Activated T-cell treated with anti-CD3 and anti-CD28 coated beads for 48 hours (primary cell): Measurements from ENCODE around the gene ATP10A.

Experiments used
- DNase-seq: peaks from one replicate; pipeline ENCODE4 v3.0.0-alpha.2; 2020; ENCODE audit warnings: low read depth

Gene ATP10A

DNA sequence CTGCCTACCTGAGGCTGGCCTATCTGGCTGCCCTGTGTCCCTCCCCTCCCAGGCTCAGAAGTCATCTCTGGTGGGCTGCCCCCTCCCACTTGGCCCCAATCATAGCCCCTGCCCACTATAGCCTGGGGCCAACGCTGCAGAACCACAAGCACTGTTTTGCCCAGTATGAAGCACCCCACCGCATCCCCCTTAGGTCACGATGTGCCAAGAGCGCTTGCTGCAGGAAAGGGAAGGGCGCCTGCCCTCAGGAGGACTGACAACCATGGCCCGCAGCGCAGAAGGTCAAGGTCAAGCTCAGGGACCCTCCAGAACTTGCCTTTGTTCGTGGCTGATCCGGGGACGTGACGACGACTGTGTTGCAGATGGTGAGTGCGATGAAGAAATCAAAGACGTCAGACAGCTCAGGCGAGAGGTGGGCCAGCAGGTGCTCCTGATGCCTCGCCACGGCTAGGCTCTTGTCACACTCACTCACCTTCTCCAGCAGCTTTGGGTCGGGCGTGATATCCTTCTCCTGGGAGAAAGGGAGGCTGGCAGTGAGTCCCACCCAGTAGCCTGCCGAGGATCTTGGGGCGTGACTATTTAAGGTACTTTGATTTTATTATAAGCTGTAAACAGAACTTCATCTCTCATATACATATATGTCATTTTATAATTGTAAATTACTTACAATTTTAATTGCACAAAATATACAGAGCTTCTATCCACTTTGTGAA, 146.6 kb downstream of the ATP10A start:
- DNase-seq: no peak

DNA sequence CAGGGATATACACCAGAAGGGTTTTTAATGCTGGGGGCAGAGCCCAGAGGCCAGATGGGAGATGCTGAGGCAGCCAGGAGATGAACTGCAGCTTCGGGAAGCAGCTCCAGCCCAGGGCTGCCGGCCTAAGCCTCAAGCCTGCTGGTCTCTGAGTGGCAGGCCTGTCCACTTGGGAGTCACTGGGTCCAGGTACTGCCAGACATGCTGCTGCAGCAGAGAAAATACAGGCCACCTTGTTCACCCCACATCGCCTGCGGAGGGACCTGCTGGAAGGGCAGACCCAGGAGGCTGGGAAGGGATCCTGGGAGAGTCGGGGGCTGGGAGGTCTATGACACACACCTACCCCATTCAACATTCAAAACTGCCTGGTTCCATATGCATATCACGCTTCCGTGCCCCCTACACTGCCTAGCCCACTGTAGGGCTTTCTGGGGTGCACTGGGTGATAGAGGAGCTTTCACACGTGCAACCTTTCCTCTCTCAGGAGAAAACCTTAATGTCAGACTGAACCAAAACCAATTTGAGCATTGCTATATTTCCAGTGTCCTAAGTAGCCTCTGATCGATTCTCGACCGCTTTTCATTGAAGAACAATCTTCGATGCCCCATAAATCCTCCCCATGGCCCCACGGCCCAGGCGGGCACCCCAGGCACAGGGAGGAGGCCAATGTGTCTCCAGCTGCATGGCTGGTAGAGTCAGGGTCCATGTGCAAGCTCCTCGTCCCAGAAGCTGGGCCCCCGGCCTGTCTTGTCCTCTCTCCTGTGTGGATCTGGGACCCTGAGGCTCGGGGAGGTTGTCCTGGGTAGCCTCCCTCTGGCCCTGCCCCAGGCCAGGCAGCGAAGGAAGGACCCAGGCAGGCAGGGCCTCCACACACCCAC, 147.4 kb downstream of the ATP10A start:
- DNase-seq: no peak

DNA sequence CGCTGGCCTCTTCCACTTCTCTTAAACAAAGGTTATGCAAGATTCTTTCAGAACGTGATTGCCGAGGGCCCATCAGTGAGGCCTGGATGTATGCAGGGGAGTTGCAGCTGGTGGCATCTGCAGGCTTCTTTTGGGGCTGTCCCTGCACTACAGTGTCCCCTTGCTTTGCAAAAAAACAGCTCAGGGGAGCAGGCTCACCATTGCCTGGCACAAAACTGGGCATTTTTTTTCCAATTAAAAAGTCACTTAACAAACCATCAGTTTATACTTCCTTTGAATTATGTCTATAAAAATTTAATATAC, 148.6 kb downstream of the ATP10A start:
- DNase-seq: no peak

DNA sequence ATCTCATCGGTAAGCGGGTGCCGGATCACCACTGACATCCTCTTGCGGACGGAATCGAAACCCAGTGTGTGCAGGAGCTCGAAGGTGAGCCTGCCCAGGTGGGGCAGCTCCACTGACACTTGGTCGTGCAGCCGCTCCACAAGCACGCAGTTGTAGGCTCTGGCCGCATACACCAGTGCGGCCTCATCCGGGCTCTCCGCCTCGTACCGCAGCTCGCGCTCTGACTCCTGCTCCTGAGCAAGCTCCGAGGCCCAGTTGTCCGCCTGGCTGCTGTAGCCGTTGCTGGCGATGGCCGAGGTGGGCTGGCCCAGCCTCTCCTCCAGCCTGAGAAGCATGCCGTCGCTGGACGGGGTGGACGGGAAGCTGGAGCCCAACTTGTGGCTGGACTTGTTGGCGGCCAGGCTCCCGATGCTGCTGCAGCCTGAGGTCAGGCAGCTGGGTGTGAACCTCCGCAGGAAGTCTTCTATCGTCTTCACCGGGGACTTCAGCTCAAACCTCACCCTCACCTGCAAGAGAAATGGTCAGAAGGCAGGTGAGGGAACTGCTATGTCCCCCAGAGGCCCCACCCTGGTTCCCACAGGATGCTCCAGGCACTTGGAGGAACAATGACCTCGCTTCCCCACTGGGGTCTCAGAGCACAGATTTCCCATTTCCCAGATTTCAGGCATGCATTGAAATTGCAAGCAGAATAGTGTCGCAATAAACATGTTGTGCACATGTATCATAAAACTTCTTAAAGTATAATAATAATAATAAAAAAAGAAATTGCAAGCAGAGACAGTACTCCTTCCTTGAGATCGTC, 149.2 kb downstream of the ATP10A start:
- no peak for DNase-seq

DNA sequence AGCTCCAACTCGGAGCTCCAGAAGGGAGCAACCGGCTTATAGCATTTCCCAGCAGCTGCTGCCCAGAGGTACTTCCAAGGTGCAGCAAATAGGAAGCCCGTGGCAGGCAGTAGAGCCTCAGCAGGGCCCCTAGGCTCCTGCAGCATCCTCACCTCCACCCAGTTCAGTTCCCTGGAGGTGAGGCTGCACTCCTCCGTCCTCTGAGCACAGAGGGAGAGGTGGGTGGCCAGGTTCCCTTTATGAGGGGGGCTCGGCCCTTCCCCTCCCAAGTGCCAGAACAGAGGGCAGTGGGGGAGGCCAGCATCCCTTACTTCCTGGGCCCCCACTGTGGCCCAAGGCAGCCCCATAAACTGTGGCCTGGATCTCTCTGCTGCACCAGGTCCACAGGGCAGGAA, 150.2 kb downstream of the ATP10A start:
- no peak for DNase-seq

DNA sequence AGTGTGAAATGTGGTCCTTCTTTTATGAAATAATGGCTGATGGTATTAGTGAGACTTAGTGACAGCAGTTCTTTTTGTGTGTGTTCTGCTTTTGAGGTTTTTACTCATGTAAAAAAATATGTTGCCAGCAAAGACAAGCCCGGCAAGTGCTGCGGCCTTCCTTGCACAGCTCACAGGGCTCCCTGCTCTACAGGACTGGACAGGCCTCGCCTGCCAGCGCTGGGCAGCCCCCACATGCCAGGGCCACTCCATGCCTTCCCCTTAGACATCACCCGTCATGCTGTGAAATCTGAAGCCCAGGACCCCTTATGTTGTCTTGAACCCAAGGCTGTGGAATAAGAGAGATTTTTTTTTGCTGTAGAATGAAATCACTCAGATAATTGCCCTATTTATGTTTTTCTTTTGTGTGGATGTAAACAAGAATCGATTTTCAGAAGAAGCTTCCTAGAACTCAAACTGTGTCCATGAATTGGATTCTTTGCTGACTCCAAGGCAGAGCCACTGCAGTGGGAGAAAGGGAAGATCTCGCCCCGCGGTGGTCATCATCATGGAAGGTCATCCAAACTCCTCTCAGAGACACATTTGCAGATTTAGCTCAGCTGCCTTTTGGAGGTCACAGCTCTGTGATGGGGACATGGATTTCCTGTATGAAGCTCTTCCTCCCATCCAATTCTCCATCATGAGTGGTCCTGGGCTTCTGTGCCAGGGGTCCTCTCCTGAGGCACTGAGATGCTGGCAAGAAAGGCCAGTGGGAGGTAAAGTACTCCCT, 150.8 kb downstream of the ATP10A start:
- DNase-seq: no peak

DNA sequence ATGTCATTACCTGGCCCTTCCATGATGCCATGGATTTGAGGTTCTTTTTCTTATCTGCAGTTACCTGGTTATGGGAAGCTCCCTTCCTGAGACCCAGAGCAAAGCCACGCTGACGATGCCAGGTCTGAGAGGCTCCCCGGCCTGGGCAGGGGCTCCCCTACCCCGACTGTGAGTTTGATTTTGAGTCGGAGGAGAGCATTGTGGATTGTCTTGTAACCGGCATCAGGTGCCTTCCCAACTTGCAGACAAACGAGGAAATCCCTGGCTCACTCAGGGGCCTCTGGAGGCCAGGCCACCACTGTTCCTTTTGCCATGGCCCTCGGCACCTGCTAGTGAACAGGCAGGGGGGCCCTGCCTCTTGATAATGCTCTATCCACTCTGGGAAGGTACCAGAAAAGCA, 151.4 kb downstream of the ATP10A start:
- DNase-seq: no peak

DNA sequence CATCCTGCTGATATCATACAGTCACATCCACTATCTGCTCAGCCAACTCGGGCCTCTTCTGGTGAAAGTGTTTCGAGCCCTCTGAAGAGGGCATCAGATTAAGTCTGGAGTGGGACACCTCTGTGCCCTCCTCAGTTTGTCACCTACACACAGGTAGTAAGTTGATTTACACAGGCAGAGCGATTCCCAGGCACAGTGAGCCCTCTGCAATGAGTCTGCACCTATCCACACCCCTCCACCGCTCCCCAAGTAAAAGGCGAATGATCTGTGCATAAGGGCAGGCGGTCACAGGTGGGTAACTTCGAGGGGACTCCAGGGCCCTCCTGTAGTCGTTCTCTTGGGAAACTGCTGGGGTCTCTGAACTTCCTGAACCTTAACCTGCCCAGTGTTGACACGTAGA, 152.0 kb downstream of the ATP10A start:
- DNase-seq: no peak

DNA sequence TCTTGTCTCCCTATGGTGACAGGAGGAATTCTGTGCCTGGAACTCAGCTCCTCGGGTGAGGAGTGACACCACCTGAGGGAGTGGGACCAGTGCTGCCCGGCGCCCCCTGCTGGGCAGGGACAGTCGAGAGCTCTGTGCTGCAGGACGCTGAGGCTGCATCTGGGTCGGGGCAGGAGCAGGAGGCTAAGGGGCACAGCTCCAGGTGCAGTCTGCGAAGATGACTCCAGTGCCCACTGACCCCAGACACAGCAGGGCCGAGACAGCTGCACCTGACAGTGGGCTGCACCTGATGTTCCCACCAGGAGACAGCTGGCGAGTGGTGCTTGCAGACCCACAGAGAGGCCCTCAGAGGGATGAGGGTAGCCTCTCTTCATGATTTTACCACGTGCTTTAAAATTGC, 152.9 kb downstream of the ATP10A start:
- DNase-seq: peak; percentile 40

DNA sequence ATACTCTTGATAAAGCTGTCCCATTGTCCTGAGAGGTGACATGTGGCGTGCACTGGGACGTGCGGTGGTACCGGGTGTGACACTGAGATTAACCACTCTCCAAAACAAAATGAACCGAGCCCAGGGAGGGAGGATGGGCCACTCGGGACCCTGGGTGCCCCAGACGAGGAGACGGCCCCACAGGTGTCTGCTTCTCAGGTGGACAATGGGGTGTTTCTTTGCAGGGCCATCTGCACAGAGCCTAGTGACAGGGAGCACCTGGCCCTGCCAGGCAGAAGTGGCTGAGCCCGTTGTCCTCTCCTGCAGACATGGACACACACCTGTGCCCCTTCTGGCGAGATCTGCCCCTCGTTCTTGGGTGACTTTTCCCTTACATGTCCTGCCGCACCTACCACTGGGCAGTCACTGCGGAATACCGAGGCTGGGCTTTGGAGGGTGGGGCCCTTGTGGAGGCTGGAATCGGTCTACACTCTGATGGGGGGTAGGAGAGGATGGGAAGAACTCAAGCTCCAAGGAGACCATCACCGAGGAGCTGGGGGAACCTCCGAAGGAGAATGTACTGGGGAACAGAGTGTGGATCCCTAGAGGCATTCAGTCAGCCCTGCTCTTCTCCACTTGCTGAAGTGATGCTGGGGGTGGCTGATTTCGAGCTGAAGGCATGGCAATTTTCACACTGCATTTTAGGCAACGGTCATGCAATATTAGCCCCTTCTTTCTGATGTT, 153.5 kb downstream of the ATP10A start:
- DNase-seq: no peak

DNA sequence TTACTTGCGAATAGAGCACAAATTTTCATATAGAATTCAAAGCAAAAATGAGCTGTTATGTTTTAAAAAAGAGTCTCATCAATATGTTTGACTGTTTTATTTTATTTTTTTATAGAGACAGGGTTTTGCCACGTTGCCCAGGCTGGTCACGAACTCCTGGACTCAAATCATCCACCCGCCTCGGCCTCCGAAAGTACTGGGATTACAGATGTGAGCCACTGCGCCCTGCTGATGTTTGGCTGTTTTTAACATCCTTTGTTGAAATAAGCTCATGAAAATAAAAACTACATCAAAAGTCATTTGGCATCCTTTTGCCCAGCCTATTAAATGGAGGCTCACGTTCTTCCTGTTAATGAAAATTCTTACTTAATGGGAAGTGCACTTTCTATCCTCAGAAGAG, 154.7 kb downstream of the ATP10A start:
- DNase-seq: no peak

DNA sequence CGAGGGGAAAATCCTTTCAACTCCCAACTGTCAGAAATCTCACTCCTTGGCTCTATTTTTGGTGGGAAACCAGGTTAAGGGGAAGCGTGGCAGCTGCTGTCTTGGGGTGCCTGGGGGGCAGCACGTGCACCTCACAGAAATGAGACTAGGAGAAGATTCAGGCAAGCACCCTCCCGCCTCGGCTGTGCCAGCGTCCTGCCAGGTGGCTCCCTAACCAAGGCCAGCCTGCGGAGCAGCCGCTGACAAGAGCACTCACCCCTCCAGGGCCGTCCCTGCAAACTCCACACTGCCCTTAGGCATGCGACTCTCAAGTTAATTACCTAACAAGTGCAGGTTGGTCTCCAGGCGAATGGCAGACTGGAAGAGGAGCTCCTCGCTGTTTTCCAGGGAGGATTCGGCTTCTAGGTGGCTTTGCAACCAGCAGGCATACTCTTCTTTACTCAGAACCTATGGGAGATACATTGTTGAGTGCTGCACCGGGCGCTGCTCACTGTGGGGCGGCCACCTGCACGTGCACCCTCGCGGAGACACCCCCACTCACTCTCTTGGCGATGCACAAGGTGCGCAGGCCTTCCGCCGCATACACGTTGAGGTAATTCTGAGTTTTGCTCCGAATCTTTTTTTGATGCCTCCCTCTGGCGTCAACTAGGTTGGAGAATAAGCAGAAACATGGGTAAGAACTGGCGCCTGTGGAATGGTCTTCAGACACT, 155.3 kb downstream of the ATP10A start:
- no peak for DNase-seq

DNA sequence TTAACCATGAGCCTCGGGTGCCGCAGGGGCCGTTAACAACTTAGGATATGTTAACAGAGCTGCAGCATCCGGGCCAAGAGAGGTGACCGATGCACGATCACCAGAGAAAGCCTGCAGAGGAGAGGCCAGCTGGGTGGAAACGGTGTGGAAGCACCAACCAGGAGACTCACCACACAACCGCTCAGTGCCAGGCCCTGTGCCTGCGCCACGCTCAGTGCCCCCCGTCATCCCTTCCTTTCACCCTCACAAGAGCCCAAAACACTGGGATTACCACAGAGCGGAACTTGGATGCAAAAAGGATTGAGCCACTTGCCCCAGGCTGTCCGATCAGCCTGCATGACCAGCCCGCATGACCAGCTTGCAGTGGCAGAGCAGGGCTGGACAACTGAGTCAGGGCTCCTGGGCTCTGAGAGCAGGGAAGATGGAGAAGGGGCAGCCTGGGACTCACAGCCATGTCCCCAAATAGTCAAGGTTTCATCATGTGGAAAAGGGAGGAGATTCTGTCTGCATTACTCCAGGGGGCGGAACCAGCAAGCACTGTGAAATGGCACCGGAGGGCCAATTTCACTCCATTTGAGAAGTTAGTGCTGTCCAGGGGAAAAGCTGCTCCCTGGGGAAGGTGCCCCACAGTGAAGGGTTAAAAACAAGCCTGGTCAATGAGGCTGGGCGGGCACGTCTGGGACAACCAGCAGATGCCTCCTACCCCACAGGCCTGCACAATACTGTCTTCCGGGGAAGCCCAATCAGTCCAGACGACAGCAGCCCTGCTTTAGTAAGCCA, 156.8 kb downstream of the ATP10A start:
- DNase-seq: no peak

DNA sequence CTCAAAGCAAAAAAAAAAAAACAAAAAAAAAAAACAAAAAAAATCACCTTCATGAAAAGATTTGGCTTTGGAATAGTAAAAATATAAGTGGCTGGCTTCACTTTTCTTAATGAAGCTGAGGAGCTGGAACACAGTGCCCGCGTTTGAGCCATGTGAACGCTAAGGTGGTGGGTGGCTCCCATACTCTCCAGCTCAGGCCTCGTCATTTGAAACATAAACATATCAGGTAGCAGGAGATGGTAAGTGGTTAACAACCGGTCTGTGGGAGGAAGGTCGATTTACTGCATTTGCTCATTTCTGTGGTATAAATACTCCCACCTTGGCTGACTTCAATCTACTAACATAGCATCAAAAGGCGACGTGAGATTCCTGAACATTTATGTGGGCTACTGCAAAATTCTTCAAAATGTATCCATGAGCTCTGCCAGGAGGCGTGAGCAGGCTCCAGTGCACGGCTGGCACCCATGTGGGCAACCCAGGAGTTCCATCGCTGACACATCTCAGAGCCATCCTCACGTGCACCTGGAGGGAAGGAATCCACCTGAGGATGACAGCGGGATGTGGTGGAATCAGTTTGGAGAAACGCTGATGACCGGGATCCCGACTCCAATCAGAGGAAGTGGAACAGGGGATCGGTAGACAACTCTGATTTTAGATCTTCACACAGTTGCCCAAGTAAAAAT, 157.6 kb downstream of the ATP10A start:
- no peak for DNase-seq

DNA sequence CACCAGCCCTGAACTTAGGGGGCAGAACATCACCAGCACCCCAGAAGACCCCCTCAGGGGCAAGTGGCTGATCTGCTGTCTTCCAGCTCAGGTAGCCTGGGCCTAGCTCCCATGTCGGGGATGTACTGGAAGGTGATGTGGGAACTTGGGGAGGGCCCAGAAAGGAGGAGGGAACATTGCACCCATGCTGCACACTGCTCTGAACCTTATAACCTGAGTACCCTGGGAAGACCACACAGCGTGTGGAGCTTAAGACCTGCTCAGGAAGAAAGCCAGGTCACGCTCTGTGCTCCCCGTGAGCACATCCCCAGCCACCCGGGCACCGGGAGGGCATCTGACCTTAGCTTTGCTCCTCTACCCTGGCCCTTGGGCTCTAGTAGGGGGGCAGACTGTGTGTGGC, 159.4 kb downstream of the ATP10A start:
- no peak for DNase-seq

DNA sequence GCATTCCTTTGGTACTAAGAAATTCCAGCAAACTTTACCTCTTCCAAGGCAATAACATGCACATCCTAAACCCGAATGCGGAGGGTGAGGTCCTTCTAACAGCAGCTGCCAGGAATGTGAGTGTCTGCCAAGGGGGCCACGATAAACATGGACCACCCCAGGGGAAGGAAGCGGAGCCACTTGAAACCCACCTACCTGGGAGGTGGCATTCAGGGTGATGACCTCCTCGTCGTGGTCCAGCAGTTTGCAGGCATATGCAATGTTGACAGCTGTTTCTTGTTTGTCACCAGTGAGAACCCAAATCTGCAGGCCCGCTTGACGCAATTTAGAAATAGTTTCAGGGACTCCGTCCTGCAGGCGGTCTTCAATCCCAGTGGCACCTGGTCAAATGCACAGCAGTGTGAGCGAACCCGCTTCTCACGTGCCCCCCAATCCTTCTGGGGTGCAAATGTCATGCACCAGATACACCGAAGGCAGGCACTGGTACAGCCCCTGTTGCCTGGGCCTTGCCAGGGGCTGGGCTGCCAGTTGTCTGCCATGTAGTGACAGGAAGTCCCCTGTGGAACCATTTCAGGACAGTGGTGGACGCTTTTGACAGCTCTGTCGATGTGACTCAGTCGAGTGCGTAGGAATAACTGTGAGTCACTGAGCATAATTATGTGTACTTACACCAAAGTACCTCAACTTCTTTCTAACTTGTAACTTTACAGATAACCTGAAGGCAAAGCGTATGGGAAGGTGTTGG, 161.2 kb downstream of the ATP10A start:
- no peak for DNase-seq

DNA sequence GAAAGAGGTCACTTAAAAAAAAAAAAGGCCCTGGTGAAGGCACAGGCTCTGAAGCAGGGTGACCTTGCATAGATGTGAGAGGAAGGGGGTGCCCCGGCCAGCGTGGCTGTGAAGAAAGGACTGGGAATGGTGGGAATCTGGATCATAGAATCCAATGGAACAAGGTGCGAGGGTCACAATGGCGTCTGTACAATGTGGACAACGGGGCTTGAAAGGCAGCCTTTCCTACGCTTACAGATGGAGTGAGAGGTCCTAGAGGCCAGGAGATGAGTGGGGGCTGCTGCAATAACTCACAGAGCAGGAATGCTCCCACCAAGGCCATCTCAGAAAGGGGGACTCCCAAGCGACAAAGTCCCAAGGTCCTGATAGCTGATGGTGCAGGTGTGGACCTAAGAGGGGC, 162.2 kb downstream of the ATP10A start:
- no peak for DNase-seq

DNA sequence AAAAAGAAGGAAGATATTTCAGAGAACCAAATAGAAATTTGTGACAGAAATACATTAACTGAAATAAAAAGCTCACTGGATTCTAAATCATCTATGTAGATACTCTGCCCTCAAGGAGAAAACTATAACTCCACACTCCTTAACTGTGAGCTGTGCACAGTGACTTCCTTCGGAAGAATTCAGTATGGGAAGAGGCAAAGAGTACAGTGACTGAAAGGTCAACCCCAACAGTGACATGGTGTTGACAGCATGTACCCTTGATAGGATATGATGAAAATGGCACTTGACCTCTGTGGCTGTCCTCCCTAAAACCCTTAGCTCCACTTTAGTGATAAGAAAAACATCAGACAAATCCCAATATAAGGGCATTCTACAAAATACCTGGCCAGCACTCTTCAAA, 165.5 kb downstream of the ATP10A start:
- DNase-seq: no peak
